Smooth muscle cell (in vitro differentiated cells): ENCODE results near the gene ZNF607. TPM values are rescaled to one million over a fixed set of nuclear protein-coding genes. Genes with fewer than 3 reads are reported as not detected.
A peak's percentile ranks its signal among the peaks of the same experiment; 100 is the strongest.
"Not testable (repeated sequence)": the region's sequence is repeated elsewhere in the genome, so short reads cannot be mapped to it uniquely, and the experiment has no call there.

Source experiments
- DNase-seq: peaks from one replicate; lab custom pipeline; 2025; ENCODE audit not compliant: unreplicated experiment; lab: John Stamatoyannopoulos, UW
- H2AFZ ChIP-seq: fragments of 200-600 bp; sonication (generic); 2 replicates; pipeline ENCODE4 v1.6.0; 2016; ENCODE audit warnings: antibody characterized with exemption, low read depth, mild to moderate bottlenecking
- H3F3A ChIP-seq: fragments of 200-600 bp; sonication (generic); 2 replicates; pipeline ENCODE4 v1.6.0; 2017; ENCODE audit warnings: antibody characterized with exemption, low read depth
- H3K27ac ChIP-seq: fragments of 200-600 bp; sonication (generic); 2 replicates; pipeline ENCODE4 v1.5.1; 2016; ENCODE audit warnings: low read depth, mild to moderate bottlenecking
- H3K27me3 ChIP-seq: fragments of 200-600 bp; sonication (generic); 2 replicates; pipeline ENCODE4 v1.6.1; 2016; ENCODE audit warnings: low read depth, mild to moderate bottlenecking
- H3K36me3 ChIP-seq: fragments of 200-600 bp; sonication (generic); 2 replicates; pipeline ENCODE4 v1.5.1; 2016; ENCODE audit warnings: low read depth
- H3K4me1 ChIP-seq: fragments of 200-600 bp; sonication (generic); 2 replicates; pipeline ENCODE4 v1.5.1; 2016; ENCODE audit warnings: low read depth
- H3K4me2 ChIP-seq: fragments of 200-600 bp; sonication (generic); 2 replicates; pipeline ENCODE4 v1.6.0; 2016; ENCODE audit warnings: mild to moderate bottlenecking
- H3K4me3 ChIP-seq: fragments of 200-600 bp; sonication (generic); 2 replicates; pipeline ENCODE4 v1.5.1; 2016; ENCODE audit warnings: mild to moderate bottlenecking
- H3K79me2 ChIP-seq: fragments of 200-600 bp; sonication (generic); 2 replicates; pipeline ENCODE4 v1.6.0; 2016; ENCODE audit warnings: low read depth, mild to moderate bottlenecking
- H3K9ac ChIP-seq: fragments of 200-600 bp; sonication (generic); 2 replicates; pipeline ENCODE4 v1.6.0; 2016; ENCODE audit warnings: low read depth
- H3K9me3 ChIP-seq: fragments of 200-600 bp; sonication (generic); replicated peaks from 2 replicates; pipeline ENCODE4 v1.5.1; 2016; ENCODE audit warnings: low read depth
- H4K20me1 ChIP-seq: fragments of 200-600 bp; sonication (generic); 2 replicates; pipeline ENCODE4 v1.6.0; 2016; ENCODE audit warnings: low read depth
- CTCF ChIP-seq: fragments of 200-600 bp; sonication (generic); IDR thresholded peaks from 2 replicates; pipeline ENCODE4 v1.5.1; 2017; ENCODE audit warnings: borderline replicate concordance, mild to moderate bottlenecking, antibody characterized with exemption; ENCODE audit not compliant: insufficient read depth, poor library complexity, severe bottlenecking
- WGBS: methylation state at CpG from one replicate; pipeline ENCODE4 v1.1.7; 2016; ENCODE audit warnings: low lambda C conversion rate; 5-methylcytosine and 5-hydroxymethylcytosine counted together
- polyA plus RNA-seq: library from polyadenylated mRNA; unstranded; fragments of >200 nt; fragmentation: Nextera tagmentation; extraction: Ambion mirVana; gene quantifications from 2 replicates; pipeline ENCODE4 v1.2.1, GENCODE V29; 2016
- total RNA-seq: library from RNA; depleted of rRNA; stranded (reverse); fragments of >200 nt; gene quantifications from 2 replicates; pipeline ENCODE4 v1.2.3, GENCODE V29; 2014

The ZNF607 gene
- 3.6 and 10.9 TPM in 2 replicates for total RNA-seq
- 3.1 and 3.8 TPM in 2 replicates for polyA plus RNA-seq

GRCh38 chr19:37719111-37719926, at the start of gene ZNF607:
Gene ZNF607, minus strand, starts transcription at chr19:37719761. Its CDS starts 8,143 bp downstream, at chr19:37711618.
- peak within 1 kb of the TSS; percentile 60 for H3K9ac ChIP-seq
- no peaks in the 10 kb centered on the region for H4K20me1 ChIP-seq
- peak within 1 kb of the TSS; percentile 89 for H3K4me3 ChIP-seq
- peak; percentile 32 for TF ChIP-seq CTCF
- no peaks in the 10 kb centered on the region for H3F3A ChIP-seq
- peaks cover 20% of the 10 kb centered on the region for H3K79me2 ChIP-seq
- no peaks in the 10 kb centered on the region for H3K36me3 ChIP-seq
- under 1% methylated on average over 46 of the region's 54 CpGs for WGBS
- peak within 1 kb of the TSS; percentile 44 for H3K27ac ChIP-seq
- peak; percentile 61 for DNase-seq
- H2AFZ ChIP-seq: peak within 1 kb of the TSS; percentile 98
- H3K27me3 ChIP-seq: no peaks in the 10 kb centered on the region
- H3K4me2 ChIP-seq: peak within 1 kb of the TSS; percentile 93
- H3K4me1 ChIP-seq: peaks cover 8% of the 10 kb centered on the region
- no peaks in the 10 kb centered on the region for H3K9me3 ChIP-seq

GRCh38 chr19:37763488-37763887, 43.9 kb upstream of the ZNF607 start:
- Histone ChIP-seq H3K9me3 (no peaks in the 10 kb centered on the region), H3K4me3 (no peak overlapping the region), H3K27me3 (no peaks in the 10 kb centered on the region), H3F3A (no peaks in the 10 kb centered on the region), H4K20me1 (no peaks in the 10 kb centered on the region), H3K4me2 (no peak overlapping the region), H3K79me2 (no peaks in the 10 kb centered on the region), H3K9ac (no peak overlapping the region), H3K36me3 (no peaks in the 10 kb centered on the region), H3K27ac (no peak overlapping the region), H2AFZ (no peak overlapping the region), H3K4me1 (no peaks in the 10 kb centered on the region)
- WGBS: 100% methylated on average over 1 of the region's 1 CpG
- DNase-seq: no peak
- TF ChIP-seq CTCF: no peak

GRCh38 chr19:37757683-37758082, 38.1 kb upstream of the ZNF607 start:
- WGBS: 99% methylated on average over 4 of the region's 4 CpGs
- H3K27ac ChIP-seq, H3K27me3 ChIP-seq, H3K79me2 ChIP-seq, DNase-seq, H3K9me3 ChIP-seq, H3F3A ChIP-seq, H3K4me2 ChIP-seq, H3K4me3 ChIP-seq, H2AFZ ChIP-seq, H3K36me3 ChIP-seq, H4K20me1 ChIP-seq, H3K4me1 ChIP-seq, H3K9ac ChIP-seq: not testable (repeated sequence)

- H3K79me2 ChIP-seq: no peaks in the 10 kb centered on the region
- no peaks in the 10 kb centered on the region for H3F3A ChIP-seq
- no peaks in the 10 kb centered on the region for H4K20me1 ChIP-seq
- H3K36me3 ChIP-seq: peaks cover 18% of the 10 kb centered on the region
- no peak overlapping the region for H3K4me3 ChIP-seq
- TF ChIP-seq CTCF: no peak
- no peak overlapping the region for H2AFZ ChIP-seq
- no peaks in the 10 kb centered on the region for H3K4me1 ChIP-seq
- H3K27ac ChIP-seq: no peak overlapping the region
- H3K27me3 ChIP-seq: no peaks in the 10 kb centered on the region
- no peak for DNase-seq
- 79% methylated on average over 5 of the region's 5 CpGs for WGBS
- H3K9me3 ChIP-seq: peaks cover 42% of the 10 kb centered on the region
- H3K9ac ChIP-seq: no peak overlapping the region
- H3K4me2 ChIP-seq: no peak overlapping the region
Observed at GRCh38 chr19:37738371-37738770, 18.8 kb upstream of the ZNF607 start.
